Measurements from ENCODE around the gene PLCB4. TPM values are rescaled to one million over a fixed set of nuclear protein-coding genes. Genes with fewer than 3 reads are reported as not detected.

Gene PLCB4
- total RNA-seq, 1 donor from 2014 or later = 549 TPM

DNA sequence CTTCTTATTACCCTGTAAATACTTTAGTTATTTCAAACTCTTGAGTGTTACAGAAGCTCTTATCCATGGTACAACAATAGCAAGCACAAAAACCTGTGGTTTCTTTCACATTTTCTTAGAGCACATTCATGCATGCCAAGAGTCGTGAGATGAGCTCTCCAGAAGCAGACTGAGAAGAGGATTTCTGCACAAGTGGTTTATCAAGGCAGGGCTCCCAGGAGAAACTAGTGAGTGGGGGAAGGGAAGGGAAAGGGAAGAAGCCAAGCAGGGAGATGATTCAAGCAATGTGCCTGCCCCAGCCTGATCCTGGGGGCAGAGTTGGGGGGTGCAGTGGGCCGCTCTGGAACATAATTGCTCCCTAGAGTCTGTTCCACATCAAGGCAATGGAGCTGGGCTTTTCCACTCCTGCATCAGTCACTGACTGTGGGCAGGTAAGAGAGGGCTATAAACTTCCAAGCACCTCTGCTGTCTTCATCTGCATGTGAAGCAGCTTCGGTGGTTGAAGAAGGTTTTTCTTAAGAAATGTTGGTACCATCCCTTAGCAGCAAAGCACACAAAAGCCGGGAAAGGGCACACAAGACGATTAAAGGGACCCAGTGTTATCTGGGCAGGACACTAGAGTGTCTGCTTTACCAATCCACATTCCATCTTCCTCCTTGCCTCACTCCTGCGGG lies 152.1 kb downstream of the PLCB4 start:
- peak; percentile 90 for DNase-seq (ENCODE audit: low read depth)

GRCh38 chr20:9223296-9223695 lies 154.4 kb downstream of the PLCB4 start:
- DNase-seq (ENCODE audit: low read depth) = no peak

GRCh38 chr20:9225879-9226278 lies 157.0 kb downstream of the PLCB4 start:
- DNase-seq (ENCODE audit: low read depth) = no peak

- DNase-seq (ENCODE audit: low read depth) = no peak
Measured at GRCh38 chr20:9227896-9228615, 159.2 kb downstream of the PLCB4 start.

GRCh38 chr20:9228774-9229450 lies 160.0 kb downstream of the PLCB4 start:
- DNase-seq (ENCODE audit: low read depth) = no peak

- DNase-seq (ENCODE audit: low read depth) = no peak
Measured at GRCh38 chr20:9230406-9230805, 161.5 kb downstream of the PLCB4 start.

DNA sequence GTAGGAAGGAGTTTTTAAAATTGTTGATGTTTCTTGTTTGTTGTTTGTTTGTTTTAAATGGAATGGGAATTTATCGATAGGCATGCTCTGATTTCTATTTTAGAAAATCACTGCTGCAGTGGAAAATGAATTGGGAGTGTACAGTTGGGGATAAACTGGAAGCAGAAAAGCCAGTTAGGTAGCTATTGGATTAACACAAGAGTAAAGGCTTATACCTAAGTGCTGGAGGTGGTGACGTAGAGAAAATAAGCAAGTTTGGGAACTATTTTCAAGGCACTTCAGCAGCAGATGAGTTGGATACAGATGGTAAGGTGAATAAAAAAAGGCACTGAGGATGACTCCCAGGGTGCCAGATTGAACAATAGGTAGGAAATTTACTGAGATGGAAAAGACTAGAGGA lies 164.9 kb downstream of the PLCB4 start:
- no peak for DNase-seq (ENCODE audit: low read depth)

- peak; percentile 78 for DNase-seq (ENCODE audit: low read depth)
Measured at GRCh38 chr20:9235518-9235917, 166.6 kb downstream of the PLCB4 start.

DNA sequence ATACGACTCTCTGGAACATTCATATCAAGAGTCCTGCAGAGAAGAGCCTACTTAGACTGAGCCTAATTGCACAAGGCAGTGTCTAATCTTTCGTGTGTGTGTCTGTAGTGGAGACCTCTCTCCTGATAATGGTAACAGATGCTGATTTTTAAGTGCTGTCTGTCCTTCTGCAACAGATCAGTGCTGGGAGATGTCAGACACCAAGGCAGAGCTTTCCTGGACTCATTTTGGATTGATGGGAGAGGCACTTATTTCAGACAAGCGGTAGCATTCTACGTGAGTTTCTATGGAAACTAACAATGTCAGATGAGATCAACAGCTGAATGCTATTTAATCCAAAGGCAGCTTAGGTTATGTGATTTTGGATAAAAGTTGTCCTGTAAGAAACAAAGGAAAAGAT lies 167.6 kb downstream of the PLCB4 start:
- no peak for DNase-seq (ENCODE audit: low read depth)

GRCh38 chr20:9241232-9241692 lies 172.4 kb downstream of the PLCB4 start:
- DNase-seq (ENCODE audit: low read depth) = peak; percentile 98

DNA sequence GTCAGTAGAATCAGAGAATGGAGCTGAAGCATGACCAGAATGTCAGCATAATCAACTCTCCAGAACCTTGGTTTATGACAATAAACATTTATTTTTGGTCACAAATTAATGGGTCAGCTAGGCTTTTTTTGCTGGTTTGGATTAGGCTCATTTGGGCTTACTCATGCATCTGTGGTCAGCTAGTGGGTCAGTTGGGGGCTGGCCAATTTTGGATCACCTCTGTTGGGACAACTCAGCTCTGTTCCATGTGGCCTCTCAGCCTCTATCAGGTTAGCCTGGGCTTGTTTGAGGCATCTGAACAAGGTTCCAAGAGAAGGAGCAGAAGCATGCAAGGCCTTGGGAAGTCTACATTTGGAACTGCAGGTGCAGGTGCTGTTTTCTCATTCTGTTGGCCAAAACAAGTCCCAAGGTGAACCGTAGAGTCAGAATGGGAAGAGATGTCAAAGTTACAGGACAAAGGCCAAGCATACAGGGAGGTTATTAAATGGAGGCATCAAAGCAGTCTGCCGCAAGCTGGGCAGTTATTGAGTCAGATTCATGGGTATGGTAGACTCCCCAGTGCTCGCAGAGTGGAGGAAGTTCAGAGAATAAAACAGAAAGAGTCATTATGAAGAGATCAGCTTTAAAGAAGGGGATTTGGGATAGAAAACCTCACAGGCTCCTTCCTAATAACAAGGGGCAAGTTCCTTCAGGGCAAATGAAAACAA lies 173.0 kb downstream of the PLCB4 start:
- DNase-seq (ENCODE audit: low read depth) = no peak

GRCh38 chr20:9243986-9244385 lies 175.1 kb downstream of the PLCB4 start:
- no peak for DNase-seq (ENCODE audit: low read depth)

DNA sequence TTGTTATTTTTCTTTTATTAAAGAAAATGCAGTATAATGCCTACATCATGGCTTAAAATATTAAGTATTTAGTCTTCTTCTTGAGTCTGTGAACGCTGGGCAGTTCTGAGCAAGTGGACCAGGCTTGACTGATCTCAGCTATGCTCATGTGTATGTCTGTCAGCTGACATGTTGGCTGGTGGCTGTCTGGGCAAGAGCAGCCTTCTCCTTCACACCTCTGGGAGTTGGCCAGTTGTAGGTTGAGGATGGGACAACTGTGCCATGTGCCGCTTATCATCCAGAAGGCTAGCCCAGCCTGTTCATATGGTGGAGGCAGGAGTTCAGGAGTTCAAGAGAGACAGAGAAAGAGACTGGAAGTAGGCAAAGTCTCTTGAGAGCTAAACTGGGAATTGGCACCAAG lies 175.9 kb downstream of the PLCB4 start:
- DNase-seq (ENCODE audit: low read depth) = no peak

DNA sequence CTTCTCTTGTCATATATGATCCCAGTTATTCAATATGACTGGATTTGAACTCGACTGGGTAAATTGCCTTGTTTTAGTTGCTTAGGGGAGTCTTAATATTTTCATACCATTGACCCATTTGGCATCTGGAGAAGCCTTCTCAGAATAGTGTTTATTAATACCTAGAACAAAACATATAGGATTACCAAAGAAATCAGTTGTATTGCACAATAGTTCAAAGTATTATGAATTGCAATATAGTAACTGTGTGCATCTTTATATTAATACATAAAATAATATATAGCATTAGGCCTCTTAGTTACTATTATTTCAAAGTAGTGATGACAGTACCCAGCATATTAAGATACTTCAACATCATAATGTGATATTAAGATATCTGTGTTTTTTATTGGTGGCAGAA lies 177.8 kb downstream of the PLCB4 start:
- no peak for DNase-seq (ENCODE audit: low read depth)

DNA sequence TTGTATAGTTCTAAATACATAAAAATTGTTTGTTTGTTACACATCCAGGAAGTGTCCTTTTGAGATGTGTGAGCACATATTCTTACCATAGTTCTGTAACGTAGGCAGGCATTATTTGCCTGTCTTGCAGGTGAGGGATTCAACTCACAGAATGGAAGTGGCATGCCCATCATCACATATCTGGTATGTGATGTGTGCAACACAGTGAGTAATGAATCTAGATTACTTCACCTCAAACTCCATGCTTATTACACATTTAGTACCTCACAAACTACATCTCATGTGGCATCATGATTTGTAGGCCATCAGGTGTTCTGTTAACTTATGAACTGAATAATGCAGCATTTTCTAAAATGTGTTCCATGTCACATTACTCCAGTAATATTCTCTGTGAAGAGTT lies 181.6 kb downstream of the PLCB4 start:
- no peak for DNase-seq (ENCODE audit: low read depth)

DNA sequence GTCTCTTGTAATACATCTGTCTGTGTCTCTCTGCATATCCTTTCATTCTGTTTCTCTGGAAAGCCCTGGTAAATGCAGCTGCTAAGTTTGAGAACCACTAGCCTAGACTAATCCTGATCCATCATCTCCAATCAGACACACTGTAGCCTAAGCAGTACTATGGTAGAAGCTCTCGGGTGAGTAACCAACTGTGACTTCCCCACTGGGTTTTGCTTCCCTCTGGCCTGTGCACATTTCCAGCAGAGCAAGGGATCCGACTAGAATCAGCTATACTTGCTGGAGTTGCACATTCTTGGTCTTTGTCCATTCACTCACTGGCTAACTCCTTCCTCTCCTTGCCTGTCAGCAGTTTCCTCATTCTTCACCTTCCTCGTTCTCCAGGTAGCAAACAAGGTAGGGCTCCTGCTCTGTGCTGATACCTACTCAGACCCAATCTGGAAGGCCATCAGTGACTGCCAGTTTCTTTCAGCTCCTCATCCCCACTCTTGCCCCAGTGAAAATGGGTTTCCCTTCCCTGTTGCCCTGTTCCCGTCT lies 184.2 kb downstream of the PLCB4 start:
- DNase-seq (ENCODE audit: low read depth) = peak; percentile 35

GRCh38 chr20:9255171-9255570 lies 186.3 kb downstream of the PLCB4 start:
- DNase-seq (ENCODE audit: low read depth) = no peak

DNA sequence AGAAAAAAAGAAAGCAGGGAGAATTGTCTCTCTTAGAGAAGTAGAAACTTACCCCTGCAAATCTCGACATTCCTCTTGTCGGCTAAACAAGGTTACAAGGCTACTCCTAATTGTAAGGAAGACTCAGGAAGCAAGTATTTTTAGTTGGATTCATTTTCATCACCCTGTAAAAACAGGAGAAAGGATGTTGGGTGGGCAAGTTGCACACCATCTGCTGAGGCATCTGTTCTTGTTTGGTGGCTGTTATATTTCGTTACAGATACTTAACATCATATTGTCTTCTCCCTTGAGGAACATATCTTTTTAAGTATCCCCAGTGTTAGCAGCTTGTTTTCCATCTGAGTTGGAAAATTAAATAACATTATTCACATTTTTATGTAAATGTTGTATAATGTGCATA lies 187.5 kb downstream of the PLCB4 start:
- DNase-seq (ENCODE audit: low read depth) = no peak

- no peak for DNase-seq (ENCODE audit: low read depth)
Measured at GRCh38 chr20:9258901-9259300, 190.0 kb downstream of the PLCB4 start.

DNA sequence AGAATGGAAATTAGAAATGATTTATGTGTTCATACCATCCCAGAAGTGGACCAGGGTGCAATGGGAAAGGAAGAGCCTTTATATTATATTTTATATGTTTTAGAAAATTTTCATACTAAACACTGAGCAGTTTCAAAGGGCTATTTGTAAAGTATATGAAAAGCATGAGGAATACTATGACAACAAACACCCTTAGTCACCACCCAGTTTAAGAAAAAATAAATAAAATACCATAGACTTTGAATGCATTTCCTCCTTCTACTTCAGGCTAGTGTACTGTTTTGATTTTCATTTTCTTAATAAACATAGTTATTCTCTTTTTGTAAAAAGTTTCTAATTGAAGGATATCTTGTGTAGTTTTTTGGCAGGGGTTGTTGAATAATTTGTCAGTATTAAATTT lies 191.1 kb downstream of the PLCB4 start:
- no peak for DNase-seq (ENCODE audit: low read depth)

DNA sequence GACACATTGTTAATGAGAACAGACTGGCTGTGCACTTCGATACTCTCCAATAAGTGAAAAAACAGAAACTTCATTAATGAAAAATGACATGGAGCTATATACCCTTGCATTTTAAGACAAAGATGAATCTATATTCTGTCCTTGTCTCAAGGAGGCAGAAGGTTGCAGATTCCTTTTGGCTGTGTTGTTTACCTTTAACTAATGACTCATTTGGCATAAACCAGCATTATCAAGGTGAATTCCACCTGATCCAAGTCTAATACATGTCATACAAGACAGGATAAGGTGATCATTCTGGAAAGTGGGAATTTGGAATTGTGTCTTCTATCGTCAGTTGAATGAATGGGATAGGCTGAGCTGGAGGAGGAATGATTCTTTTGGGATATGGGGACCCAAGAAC lies 192.9 kb downstream of the PLCB4 start:
- peak; percentile 40 for DNase-seq (ENCODE audit: low read depth)

DNA sequence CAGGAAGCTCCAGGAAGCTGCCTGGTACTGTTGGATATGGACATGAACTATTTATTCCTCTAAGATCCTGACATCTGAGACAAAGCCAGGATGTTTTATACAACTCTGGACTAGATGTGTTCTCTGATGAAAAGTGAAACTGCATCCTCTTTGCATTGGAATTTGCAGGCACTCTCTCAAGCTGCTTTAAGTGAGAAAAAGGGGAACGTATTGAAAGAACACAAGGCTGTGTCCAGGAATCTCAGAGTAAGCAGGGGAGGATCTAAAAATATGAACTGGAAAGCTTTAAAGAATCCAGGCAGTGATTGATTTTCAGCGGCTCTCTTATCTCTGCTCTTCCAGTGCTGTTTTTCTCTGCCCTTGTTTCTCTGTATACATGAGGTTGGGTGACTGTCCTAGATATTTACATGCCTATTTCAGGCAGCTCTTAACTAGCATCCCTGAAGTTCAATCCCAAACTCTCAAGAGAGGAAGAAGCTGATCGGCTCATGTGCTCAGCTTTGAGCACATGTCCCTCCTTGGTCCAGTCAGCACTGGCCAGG lies 193.8 kb downstream of the PLCB4 start:
- no peak for DNase-seq (ENCODE audit: low read depth)

Data from renal cortical epithelial cell (primary cell).